GM18505 (cell line): ENCODE measurements around the gene OR52E1.

ENCODE experiments used
- ATAC-seq: cut with Tn5 transposase; IDR thresholded peaks from one replicate; pipeline ENCODE4 v1.9.1; 2021; ENCODE audit not compliant: unreplicated experiment
- POLR2A ChIP-seq: IDR thresholded peaks from 4 replicates; pipeline ENCODE4 v1.6.1; 2011; ENCODE audit warnings: borderline replicate concordance; ENCODE audit not compliant: insufficient read depth, insufficient read length; ENCODE audit errors: extremely low read depth

Gene OR52E1

GRCh38 chr11:5083602-5084001, 14.2 kb downstream of the OR52E1 start:
- ATAC-seq = no peak
- no peak for TF ChIP-seq POLR2A

- no peak for ATAC-seq
- no peak for TF ChIP-seq POLR2A
Observed at GRCh38 chr11:5088556-5088955, 19.2 kb downstream of the OR52E1 start.

DNA sequence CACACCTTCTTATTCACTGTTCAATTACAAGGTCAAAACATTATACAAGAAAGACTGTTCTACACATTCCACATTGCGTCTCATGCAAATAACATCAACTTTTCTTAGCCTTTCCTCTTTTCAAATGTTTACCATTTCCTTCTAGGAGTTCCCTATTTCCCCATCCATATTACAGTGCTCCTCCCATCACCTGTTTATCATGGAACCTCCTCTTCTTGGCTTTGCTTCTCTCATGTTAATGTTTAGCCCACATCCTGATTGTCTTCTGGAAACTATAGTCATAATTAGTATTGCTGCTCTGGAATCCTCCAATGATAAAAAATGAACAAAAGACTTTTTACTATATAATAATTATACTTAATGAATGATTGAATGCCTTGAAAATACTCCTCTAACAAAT, 21.3 kb downstream of the OR52E1 start:
- TF ChIP-seq POLR2A = no peak
- no peak for ATAC-seq

DNA sequence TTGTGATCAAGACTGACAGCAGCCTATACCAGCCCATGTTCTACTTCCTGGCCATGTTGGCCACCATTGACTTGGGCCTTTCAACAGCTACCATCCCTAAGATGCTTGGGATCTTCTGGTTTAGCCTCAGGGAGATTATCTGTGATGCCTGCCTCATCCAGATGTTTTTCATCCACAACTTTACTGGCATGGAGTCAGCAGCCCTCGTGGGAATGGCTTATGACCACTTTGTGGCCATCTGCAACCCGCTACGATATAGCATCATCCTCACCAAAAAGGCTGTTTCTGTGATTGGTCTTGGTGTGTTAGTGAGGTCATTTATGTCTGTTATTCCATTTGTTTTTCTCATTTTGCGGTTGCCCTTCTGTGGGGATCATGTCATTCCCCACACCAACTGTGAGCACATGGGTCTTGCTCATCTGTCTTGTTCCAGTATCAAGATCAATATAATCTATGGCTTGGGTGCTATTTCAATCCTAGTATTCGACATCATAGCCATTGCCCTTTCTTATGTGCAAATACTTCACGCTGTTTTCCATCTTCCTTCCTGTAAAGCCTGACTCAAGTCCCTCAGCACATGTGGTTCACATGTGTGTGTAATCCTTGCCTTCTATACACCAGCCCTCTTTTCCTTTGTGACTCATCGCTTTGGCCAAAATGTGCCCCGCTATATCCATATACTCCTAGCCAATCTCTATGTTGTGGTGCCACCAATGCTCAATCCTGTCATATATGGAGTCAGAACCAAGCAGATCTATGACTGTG, 23.6 kb downstream of the OR52E1 start:
- ATAC-seq = no peak
- no peak for TF ChIP-seq POLR2A

- no peak for TF ChIP-seq POLR2A
- ATAC-seq = no peak
Observed at GRCh38 chr11:5096011-5096410, 26.6 kb downstream of the OR52E1 start.

DNA sequence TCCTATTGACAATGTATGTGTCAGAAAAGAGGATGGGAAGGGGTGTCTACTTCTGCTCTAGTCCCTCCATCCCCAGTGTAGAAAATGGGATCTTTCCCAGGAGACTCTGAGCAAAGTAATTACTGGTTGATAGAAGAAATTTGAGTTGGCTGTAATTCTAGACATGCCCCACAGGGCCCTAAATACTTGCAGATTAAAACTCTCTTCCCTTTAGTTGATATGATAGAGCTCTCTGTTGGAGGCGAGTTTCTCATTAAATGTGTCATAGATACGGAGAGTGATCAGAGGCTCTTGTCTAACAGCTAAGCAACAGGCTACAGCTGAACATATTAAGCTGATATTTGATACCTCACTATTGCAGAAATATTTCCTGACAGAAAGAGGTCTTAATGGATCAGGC, 32.9 kb downstream of the OR52E1 start:
- no peak for TF ChIP-seq POLR2A
- ATAC-seq = no peak

DNA sequence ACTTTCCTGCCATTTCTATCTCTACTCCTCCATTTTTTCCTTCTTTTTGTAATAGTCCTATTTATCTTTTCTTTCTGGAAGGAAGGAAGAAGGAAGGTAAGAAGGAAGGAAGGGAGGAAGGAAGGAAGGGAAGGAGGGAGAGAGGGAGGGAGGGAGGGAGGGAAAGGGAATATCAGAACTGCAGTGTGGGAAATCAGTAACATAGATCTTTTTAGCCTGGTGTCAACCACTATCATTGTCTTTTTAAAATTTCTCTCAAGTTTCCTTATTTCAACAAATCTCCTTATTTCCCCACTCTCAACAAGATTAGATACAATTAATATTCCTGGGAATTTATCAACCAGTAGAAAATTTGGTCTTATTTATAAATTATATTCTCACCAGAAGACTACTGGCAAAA, 33.7 kb downstream of the OR52E1 start:
- ATAC-seq = no peak
- TF ChIP-seq POLR2A = no peak

DNA sequence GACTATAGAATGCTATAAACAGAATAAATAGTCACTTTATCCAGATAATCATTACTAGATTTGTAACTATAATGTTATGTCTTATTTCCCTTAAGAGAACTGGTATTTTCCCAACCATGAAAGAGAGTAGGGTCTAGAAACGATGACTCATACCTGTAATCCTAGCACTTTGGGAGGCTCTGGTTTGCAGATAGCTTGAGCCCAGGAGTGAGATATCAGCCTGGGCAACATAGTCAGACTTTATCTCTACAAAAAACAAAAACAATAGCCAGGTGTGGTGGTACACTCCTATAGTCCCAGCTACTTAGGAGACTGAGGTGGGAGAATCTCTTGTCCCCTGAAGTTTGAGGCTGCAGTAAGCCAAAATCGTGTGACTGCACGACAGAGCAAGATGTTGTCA, 37.9 kb downstream of the OR52E1 start:
- TF ChIP-seq POLR2A = no peak
- ATAC-seq = peak; percentile 50

GRCh38 chr11:5115339-5115738, 46.0 kb downstream of the OR52E1 start:
- TF ChIP-seq POLR2A = no peak
- ATAC-seq = no peak

DNA sequence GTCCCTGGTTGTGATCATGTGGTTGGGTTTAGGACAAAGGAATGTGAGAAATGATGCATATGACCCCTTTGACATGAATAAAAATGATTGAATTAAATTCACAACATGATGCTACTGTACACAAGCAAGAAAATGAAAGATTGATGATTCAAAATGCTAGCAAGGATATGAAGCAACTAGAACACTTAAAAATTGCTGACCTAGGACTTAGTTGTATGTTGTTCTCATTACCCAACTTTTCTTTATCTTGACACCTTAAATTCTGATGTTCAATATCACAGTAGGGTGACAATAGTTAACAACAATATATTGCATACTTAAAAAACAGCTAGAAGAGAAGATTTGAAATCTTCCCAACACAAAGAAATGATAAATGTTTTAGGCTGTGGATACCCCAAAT, 48.2 kb downstream of the OR52E1 start:
- no peak for ATAC-seq
- TF ChIP-seq POLR2A = no peak

DNA sequence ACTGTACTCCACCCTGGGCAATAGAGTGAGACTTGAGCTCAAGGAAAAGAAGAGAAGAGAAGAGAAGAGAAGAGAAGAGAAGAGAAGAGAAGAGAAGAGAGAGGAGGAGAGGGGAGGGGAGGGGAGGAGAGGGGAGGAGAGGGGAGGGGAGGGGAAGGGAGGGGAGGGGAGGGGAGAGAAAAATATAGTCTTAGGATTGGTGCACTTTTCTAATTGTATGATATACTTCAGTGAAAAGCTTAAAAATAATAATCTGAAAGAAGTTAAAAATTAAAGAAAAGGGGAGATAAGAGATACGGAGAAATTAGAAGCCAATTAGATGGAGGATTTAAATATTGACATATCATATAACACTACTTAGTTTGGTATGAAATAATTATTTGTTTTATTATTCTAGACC, 49.5 kb downstream of the OR52E1 start:
- no peak for TF ChIP-seq POLR2A
- ATAC-seq = no peak
